Astrocyte (in vitro differentiated cells and primary cell): Measurements from ENCODE around the gene MELTF. TPM values are rescaled to one million over a fixed set of nuclear protein-coding genes. Genes with fewer than 3 reads are reported as not detected.
A peak's percentile ranks its signal among the peaks of the same experiment; 100 is the strongest.

Experiments used
- DNase-seq: peaks from one replicate; pipeline ENCODE4 v3.0.0-alpha.2; 2010; ENCODE audit warnings: low read depth
- FAIRE-seq: peaks from 2 replicates; lab custom pipeline; 2011; peaks lifted over from hg19 to GRCh38; lab: Jason Lieb, UNC
- H2AFZ ChIP-seq: 2 replicates; pipeline ENCODE4 v1.6.0; 2012; ENCODE audit warnings: low read depth, low read length, inconsistent platforms
- H3K27ac ChIP-seq: 2 replicates; pipeline ENCODE4 v1.5.1; 2011; ENCODE audit warnings: low read depth, low read length, inconsistent platforms
- H3K27me3 ChIP-seq: 2 replicates; pipeline ENCODE4 v1.6.0; 2011; ENCODE audit warnings: low read length, inconsistent platforms; ENCODE audit not compliant: insufficient read depth
- H3K36me3 ChIP-seq: 2 replicates; pipeline ENCODE4 v1.5.1; 2011; ENCODE audit warnings: low read length, inconsistent platforms; ENCODE audit not compliant: insufficient read depth
- H3K4me1 ChIP-seq: 2 replicates; pipeline ENCODE4 v1.5.1; 2011; ENCODE audit warnings: low read length, inconsistent platforms; ENCODE audit not compliant: insufficient read depth
- H3K4me2 ChIP-seq: 2 replicates; pipeline ENCODE4 v1.6.0; 2012; ENCODE audit warnings: low read length, inconsistent platforms
- H3K4me3 ChIP-seq: 2 replicates; pipeline ENCODE4 v1.5.1; 2011; ENCODE audit warnings: low read depth, mild to moderate bottlenecking, low read length, inconsistent platforms; ENCODE audit not compliant: insufficient read depth
- H3K79me2 ChIP-seq: 2 replicates; pipeline ENCODE4 v1.6.0; 2012; ENCODE audit warnings: mild to moderate bottlenecking, low read length, inconsistent platforms; ENCODE audit not compliant: insufficient read depth
- H3K9ac ChIP-seq: 2 replicates; pipeline ENCODE4 v1.6.0; 2012; ENCODE audit warnings: mild to moderate bottlenecking, low read length, inconsistent platforms
- H3K9me3 ChIP-seq: 2 replicates; pipeline ENCODE4 v1.5.1; 2012; ENCODE audit warnings: low read depth, mild to moderate bottlenecking, low read length, inconsistent platforms; ENCODE audit not compliant: insufficient read depth
- H4K20me1 ChIP-seq: 2 replicates; pipeline ENCODE4 v1.6.0; 2012; ENCODE audit warnings: low read length, inconsistent platforms; ENCODE audit not compliant: insufficient read depth
- H3K27ac Mint-ChIP-seq: one replicate; pipeline ENCODE4 v1.8.0; 2021; ENCODE audit warnings: mild to moderate bottlenecking, mixed read lengths; ENCODE audit not compliant: unreplicated experiment
- H3K27me3 Mint-ChIP-seq: one replicate; pipeline ENCODE4 v1.8.0; 2021; ENCODE audit warnings: low read depth, mixed read lengths; ENCODE audit not compliant: unreplicated experiment
- H3K36me3 Mint-ChIP-seq: one replicate; pipeline ENCODE4 v1.8.0; 2021; ENCODE audit warnings: low read depth, mixed read lengths; ENCODE audit not compliant: unreplicated experiment
- H3K4me1 Mint-ChIP-seq: one replicate; pipeline ENCODE4 v1.8.0; 2021; ENCODE audit warnings: low read depth, mixed read lengths; ENCODE audit not compliant: unreplicated experiment
- H3K4me3 Mint-ChIP-seq: one replicate; pipeline ENCODE4 v1.8.0; 2021; ENCODE audit warnings: mild to moderate bottlenecking, moderate library complexity, mixed read lengths; ENCODE audit not compliant: unreplicated experiment
- H3K9me3 Mint-ChIP-seq: one replicate; pipeline ENCODE4 v1.8.0; 2021; ENCODE audit warnings: mild to moderate bottlenecking, mixed read lengths; ENCODE audit not compliant: unreplicated experiment
- CTCF ChIP-seq: IDR thresholded peaks from 2 replicates; pipeline ENCODE4 v1.5.1; 2011; ENCODE audit warnings: low read depth, mild to moderate bottlenecking, inconsistent platforms, low read length, moderate library complexity; ENCODE audit not compliant: insufficient read depth
- EZH2 ChIP-seq: IDR thresholded peaks from 2 replicates; pipeline ENCODE4 v1.6.1; 2012; ENCODE audit warnings: mild to moderate bottlenecking, low read length, inconsistent platforms; ENCODE audit not compliant: insufficient read depth
- total RNA-seq: library from RNA; stranded (reverse); gene quantifications from 2 replicates; pipeline ENCODE4 v1.2.1, GENCODE V29; 2021

MELTF gene
- total RNA-seq, 1 donor from 2014 or later: 24.0 TPM

- DNase-seq (no peak), FAIRE-seq (no peak)
- Mint-ChIP-seq H3K36me3 (peaks cover 2% of the 10 kb centered on the region), H3K9me3 (no peaks in the 10 kb centered on the region), H3K27ac (peak overlapping the region; percentile 18), H3K4me1 (no peaks in the 10 kb centered on the region), H3K27me3 (peaks cover 8% of the 10 kb centered on the region), H3K4me3 (no peak overlapping the region)
- H2AFZ ChIP-seq: no peak overlapping the region
- H3K9ac ChIP-seq: no peak overlapping the region
- no peak for TF ChIP-seq EZH2
- TF ChIP-seq CTCF: no peak
- H3K4me2 ChIP-seq: no peak overlapping the region
- no peaks in the 10 kb centered on the region for H3K4me1 ChIP-seq
- no peaks in the 10 kb centered on the region for H3K27me3 ChIP-seq
- H3K79me2 ChIP-seq: no peaks in the 10 kb centered on the region
- H3K27ac ChIP-seq: no peak overlapping the region
- no peak overlapping the region for H3K4me3 ChIP-seq
- no peaks in the 10 kb centered on the region for H4K20me1 ChIP-seq
- H3K36me3 ChIP-seq: no peaks in the 10 kb centered on the region
- H3K9me3 ChIP-seq: peaks cover 2% of the 10 kb centered on the region
Measured at GRCh38 chr3:196996454-196997265, 33.0 kb downstream of the MELTF start.

- H3K27me3 ChIP-seq: no peaks in the 10 kb centered on the region
- TF ChIP-seq EZH2: no peak
- TF ChIP-seq CTCF: no peak
- Mint-ChIP-seq H3K27ac (peak overlapping the region; percentile 18), H3K36me3 (peaks cover 4% of the 10 kb centered on the region), H3K27me3 (peaks cover 8% of the 10 kb centered on the region), H3K9me3 (no peaks in the 10 kb centered on the region), H3K4me3 (no peak overlapping the region), H3K4me1 (no peaks in the 10 kb centered on the region)
- no peaks in the 10 kb centered on the region for H3K36me3 ChIP-seq
- no peak overlapping the region for H2AFZ ChIP-seq
- H3K4me3 ChIP-seq: no peak overlapping the region
- FAIRE-seq: no peak
- no peak overlapping the region for H3K4me2 ChIP-seq
- peaks cover 2% of the 10 kb centered on the region for H3K9me3 ChIP-seq
- no peaks in the 10 kb centered on the region for H3K4me1 ChIP-seq
- no peaks in the 10 kb centered on the region for H4K20me1 ChIP-seq
- DNase-seq: no peak
- H3K27ac ChIP-seq: no peak overlapping the region
- no peaks in the 10 kb centered on the region for H3K79me2 ChIP-seq
- no peak overlapping the region for H3K9ac ChIP-seq
Measured at GRCh38 chr3:196995646-196996355, 33.8 kb downstream of the MELTF start.

GRCh38 chr3:196995027-196995426 lies 34.6 kb downstream of the MELTF start:
- Histone ChIP-seq H3K9me3 (peaks cover 2% of the 10 kb centered on the region), H3K36me3 (no peaks in the 10 kb centered on the region), H3K4me2 (no peak overlapping the region), H4K20me1 (no peaks in the 10 kb centered on the region), H3K4me1 (no peaks in the 10 kb centered on the region), H3K27me3 (no peaks in the 10 kb centered on the region), H3K27ac (no peak overlapping the region), H3K79me2 (no peaks in the 10 kb centered on the region), H3K4me3 (no peak overlapping the region), H2AFZ (no peak overlapping the region), H3K9ac (no peak overlapping the region)
- FAIRE-seq (no peak), DNase-seq (no peak)
- TF ChIP-seq CTCF (no peak), EZH2 (no peak)
- Mint-ChIP-seq H3K9me3 (no peaks in the 10 kb centered on the region), H3K36me3 (peaks cover 3% of the 10 kb centered on the region), H3K27ac (no peak overlapping the region), H3K27me3 (peaks cover 7% of the 10 kb centered on the region), H3K4me1 (no peaks in the 10 kb centered on the region), H3K4me3 (no peak overlapping the region)
